HEK293T (cell line): Measurements from ENCODE around the gene ABLIM2.

Source experiments
- ARNT ChIP-seq: fragments of 450-650 bp; IDR thresholded peaks from 2 replicates; pipeline ENCODE4 v1.6.1; 2017; ENCODE audit warnings: mild to moderate bottlenecking
- BHLHE40 ChIP-seq: fragments of 450-650 bp; IDR thresholded peaks from 2 replicates; pipeline ENCODE4 v1.6.1; 2016; ENCODE audit warnings: mild to moderate bottlenecking, moderate library complexity, borderline replicate concordance
- NFRKB ChIP-seq: fragments of 450-650 bp; IDR thresholded peaks from 2 replicates; pipeline ENCODE4 v1.6.1; 2016; ENCODE audit warnings: mild to moderate bottlenecking, moderate library complexity
- SP1 ChIP-seq: fragments of 450-650 bp; IDR thresholded peaks from 2 replicates; pipeline ENCODE4 v1.6.1; 2017
- TF ChIP-seq, protein P1 (sequence below): fragments of 450-650 bp; IDR thresholded peaks from 2 replicates; pipeline ENCODE4 v1.6.1; 2016

- TF ChIP-seq ARNT (no peak), NFRKB (no peak), BHLHE40 (no peak), SP1 (no peak)
- TF ChIP-seq, protein P1, sequence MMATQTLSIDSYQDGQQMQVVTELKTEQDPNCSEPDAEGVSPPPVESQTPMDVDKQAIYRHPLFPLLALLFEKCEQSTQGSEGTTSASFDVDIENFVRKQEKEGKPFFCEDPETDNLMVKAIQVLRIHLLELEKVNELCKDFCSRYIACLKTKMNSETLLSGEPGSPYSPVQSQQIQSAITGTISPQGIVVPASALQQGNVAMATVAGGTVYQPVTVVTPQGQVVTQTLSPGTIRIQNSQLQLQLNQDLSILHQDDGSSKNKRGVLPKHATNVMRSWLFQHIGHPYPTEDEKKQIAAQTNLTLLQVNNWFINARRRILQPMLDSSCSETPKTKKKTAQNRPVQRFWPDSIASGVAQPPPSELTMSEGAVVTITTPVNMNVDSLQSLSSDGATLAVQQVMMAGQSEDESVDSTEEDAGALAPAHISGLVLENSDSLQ = no peak
These were observed 9.6 kb upstream of the ABLIM2 start for GRCh38 chr4:8168232-8168631.
